GM19240 (cell line): ENCODE measurements around the gene ZBTB32.
"Not testable (repeated sequence)": the region's sequence is repeated elsewhere in the genome, so short reads cannot be mapped to it uniquely, and the experiment has no call there.

Source experiments
- DNase-seq: peaks from one replicate; pipeline ENCODE4 v3.0.0; 2011; ENCODE audit warnings: low spot score; ENCODE audit not compliant: insufficient read length

ZBTB32 gene

DNA sequence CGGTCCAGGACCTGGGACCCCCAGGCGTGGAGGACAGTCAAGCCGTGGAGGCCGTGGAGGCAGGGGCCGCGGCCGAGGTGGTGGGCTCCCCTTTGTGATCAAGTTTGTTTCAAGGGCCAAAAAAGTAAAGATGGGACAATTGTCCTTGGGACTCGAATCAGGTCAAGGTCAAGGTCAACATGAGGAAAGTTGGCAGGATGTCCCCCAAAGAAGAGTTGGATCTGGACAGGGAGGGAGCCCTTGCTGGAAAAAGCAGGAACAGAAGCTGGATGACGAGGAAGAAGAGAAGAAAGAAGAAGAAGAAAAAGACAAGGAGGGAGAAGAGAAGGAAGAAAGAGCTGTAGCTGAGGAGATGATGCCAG is 15.8 kb downstream of the ZBTB32 start:
- DNase-seq = no peak

DNA sequence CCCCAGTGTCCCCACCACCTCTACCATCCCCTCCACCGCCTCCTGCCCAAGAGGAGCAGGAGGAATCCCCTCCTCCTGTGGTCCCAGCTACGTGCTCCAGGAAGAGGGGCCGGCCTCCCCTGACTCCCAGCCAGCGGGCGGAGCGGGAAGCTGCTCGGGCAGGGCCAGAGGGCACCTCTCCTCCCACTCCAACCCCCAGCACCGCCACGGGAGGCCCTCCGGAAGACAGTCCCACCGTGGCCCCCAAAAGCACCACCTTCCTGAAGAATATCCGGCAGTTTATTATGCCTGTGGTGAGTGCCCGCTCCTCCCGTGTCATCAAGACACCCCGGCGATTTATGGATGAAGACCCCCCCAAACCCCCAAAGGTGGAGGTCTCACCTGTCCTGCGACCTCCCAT is 16.3 kb downstream of the ZBTB32 start:
- no peak for DNase-seq

DNA sequence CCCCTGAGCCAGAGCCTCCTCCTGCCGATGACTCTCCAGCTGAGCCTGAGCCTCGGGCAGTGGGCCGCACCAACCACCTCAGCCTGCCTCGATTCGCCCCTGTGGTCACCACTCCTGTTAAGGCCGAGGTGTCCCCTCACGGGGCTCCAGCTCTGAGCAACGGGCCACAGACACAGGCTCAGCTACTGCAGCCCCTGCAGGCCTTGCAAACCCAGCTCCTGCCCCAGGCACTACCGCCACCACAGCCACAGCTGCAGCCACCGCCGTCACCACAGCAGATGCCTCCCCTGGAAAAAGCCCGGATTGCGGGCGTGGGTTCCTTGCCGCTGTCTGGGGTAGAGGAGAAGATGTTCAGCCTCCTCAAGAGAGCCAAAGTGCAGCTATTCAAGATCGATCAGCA is 17.0 kb downstream of the ZBTB32 start:
- DNase-seq = no peak

DNA sequence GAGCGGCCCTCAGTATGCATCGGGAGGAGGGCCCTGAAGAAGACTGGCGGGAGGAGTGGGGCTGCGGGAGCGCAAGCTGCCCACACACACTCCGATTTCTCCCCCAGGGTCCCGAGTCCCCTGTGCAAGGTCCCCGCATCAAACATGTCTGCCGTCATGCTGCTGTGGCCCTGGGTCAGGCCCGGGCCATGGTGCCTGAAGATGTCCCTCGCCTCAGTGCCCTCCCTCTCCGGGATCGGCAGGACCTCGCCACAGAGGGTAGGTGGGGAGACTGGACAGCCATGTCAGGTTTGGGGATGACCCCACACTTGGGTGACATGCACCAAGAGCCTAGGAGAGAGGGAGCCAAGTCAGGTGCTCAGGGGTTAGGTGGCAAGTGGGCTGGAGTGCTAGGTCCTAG is 18.1 kb downstream of the ZBTB32 start:
- no peak for DNase-seq

DNA sequence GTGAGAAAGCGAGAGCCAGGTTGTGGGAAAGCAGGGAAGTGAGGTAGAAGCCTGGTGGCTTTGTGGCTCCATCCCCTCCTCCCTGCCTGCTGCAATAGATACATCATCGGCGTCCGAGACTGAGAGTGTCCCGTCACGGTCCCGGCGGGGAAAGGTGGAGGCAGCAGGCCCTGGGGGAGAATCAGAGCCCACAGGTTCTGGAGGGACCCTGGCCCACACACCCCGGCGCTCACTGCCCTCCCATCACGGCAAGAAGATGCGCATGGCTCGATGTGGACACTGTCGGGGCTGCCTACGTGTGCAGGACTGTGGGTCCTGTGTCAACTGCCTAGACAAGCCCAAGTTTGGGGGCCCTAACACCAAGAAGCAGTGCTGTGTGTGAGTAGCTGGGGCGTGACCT is 18.5 kb downstream of the ZBTB32 start:
- no peak for DNase-seq

DNA sequence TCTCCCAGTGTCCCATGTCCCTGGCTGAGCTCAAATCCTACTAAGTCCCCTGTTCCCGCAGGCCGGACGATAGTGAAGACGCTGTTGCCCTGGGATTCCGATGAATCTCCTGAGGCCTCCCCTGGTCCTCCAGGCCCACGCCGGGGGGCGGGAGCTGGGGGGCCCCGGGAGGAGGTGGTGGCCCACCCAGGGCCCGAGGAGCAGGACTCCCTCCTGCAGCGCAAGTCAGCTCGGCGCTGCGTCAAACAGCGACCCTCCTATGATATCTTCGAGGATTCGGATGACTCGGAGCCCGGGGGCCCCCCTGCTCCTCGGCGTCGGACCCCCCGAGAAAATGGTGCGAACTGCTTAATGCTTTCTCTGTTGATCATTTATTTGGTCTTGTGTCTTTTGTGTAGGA is 19.3 kb downstream of the ZBTB32 start:
- DNase-seq = no peak

DNA sequence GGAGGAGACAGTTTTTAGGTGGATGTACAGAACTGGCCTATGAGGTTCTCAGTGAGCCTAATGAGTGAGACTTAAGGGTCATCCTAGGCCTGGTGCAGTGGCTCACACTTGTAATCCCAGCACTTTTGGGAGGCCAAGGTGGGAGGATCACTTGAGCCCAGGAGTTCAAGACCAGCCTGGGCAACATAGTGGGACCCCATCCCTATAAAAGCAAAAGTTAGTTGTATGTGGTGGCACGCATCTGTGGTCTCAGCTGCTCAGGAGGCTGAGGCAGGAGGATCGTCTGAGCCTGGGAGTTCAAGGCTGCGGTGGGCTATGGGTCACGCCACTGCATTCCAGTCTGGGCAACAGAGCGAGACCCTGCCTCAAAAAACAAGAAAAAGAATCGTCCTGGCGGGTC is 19.8 kb downstream of the ZBTB32 start:
- DNase-seq = not testable (repeated sequence)

DNA sequence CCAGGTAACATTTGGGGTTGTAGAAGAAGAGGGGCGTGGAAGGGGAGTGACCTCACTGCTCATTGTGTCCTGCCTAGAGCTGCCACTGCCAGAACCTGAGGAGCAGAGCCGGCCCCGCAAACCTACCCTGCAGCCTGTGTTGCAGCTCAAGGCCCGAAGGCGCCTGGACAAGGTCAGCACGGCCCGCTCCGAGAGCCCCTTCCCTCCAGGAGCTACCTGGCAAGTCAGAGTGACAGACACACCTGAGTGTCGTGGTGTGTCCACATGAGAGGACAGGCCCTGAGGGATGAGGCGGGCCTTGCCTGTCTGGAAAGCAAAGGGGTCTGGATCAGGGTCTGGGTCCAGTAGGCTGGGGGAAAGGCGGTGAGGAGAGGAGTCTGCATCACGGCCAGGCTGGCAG is 20.2 kb downstream of the ZBTB32 start:
- DNase-seq = no peak

DNA sequence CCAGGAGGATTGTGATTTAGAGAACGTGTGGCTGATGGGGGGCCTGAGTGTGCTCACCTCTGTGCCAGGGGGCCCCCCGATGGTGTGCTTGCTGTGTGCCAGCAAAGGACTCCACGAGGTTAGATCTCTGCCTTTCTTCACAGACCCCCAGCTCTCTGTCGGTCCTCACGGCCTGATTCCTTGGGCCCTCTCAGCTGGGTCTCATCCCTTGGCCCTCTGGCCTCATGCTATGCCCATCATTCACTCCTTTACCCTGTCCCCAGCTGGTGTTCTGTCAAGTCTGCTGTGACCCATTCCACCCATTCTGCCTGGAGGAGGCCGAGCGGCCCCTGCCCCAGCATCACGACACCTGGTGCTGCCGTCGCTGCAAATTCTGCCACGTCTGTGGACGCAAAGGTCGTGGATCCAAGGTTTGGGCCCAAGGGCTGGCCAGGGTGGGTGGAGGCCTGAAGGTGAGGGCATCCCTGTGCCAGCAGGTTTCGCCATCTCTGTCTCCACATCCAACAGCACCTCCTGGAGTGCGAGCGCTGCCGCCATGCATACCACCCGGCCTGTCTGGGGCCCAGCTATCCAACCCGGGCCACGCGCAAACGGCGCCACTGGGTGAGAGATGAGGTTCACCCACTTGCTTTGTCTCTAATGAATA is 21.0 kb downstream of the ZBTB32 start:
- no peak for DNase-seq

DNA sequence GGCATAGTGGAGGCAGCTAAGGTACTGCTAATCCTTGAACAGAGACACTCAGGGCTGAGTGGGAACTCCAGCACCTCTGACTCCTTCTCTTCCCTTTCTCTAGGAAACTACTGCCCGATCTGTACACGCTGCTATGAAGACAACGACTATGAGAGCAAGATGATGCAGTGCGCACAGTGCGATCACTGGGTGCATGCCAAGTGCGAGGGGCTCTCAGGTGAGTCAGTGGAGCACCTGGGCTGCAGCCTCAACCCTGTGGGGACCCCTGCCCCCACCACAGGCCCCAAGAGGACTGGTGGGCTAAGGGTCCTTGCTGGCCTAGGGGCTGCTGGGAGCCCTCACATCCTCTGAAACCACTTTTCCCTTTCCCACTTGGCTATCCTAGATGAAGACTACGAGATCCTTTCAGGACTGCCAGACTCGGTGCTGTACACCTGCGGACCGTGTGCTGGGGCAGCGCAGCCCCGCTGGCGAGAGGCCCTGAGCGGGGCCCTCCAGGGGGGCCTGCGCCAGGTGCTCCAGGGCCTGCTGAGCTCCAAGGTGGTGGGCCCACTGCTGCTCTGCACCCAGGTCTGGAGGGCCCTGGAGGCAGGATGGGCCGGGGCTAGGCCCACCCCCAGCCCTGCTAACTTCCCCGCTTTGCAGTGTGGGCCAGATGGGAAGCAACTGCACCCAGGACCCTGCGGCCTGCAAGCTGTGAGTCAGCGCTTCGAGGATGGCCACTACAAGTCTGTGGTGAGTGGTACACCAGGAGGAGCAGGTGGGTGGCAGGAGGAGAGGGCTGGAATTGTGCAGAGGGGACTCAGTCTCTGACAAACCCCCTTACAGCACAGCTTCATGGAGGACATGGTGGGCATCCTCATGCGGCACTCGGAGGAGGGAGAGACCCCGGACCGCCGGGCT is 22.9 kb downstream of the ZBTB32 start:
- no peak for DNase-seq

DNA sequence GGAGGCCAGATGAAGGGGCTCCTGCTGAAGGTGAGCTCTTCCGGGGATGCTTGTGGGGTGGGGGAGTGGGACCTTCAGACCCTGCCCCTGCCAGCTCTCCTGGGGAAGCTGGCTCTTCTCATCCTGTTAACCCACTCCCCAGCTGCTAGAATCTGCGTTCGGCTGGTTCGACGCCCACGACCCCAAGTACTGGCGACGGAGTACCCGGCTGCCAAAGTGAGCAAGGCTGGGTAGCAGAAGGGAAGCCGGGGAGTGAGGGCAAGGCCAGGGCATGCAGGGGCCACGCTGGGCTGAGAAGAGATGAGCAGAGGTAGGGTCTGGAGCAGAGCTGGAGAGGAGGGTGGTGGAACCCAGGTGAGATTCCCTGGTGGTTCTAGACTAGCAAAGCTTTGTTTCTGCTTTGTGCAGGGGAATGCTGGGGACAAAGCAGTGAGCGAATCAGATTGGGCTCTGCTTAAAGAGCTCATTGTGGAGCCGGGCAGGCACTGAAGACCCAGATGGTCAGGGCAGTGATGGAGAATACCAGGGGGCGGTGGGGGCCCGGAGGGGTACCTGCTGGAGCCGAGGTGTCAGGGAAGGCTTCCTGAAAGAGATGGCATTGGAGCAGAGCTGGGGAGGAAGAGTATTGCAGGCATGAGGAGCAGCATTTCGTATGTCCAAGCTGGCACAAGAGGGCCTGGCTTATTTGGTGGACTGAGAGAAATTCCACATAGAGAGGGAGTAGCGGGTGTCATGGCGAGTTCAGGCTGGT is 23.8 kb downstream of the ZBTB32 start:
- DNase-seq = no peak

DNA sequence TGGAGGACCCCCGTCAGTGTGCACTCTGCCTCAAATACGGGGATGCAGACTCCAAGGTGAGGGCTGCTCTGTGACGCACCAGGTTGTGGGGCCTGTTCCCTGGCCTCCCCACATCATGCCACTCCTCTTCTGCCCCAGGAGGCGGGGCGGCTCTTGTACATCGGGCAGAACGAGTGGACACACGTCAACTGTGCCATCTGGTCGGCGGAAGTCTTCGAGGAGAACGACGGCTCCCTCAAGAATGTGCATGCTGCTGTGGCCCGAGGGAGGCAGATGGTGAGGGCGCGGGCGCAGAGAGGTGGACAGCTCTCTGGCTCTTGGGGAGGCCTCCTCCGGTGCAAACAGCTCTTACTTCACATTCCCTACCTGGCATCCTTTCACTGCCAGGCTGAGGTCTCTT is 24.7 kb downstream of the ZBTB32 start:
- DNase-seq = no peak

DNA sequence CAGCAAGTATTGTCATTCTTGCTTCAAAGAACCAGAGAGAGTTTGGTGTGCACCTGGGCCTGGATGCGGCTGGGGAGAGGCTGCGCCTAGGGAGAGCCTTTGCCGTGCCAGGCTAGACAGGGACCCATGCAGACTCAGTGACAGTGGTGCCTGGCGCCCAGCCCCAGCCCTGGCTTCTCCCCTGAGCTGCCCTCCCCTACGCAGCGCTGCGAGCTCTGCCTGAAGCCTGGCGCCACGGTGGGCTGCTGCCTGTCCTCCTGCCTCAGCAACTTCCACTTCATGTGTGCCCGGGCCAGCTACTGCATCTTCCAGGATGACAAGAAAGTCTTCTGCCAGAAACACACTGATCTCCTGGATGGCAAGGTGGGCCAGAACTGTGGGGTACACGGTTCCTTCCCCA is 25.4 kb downstream of the ZBTB32 start:
- no peak for DNase-seq

DNA sequence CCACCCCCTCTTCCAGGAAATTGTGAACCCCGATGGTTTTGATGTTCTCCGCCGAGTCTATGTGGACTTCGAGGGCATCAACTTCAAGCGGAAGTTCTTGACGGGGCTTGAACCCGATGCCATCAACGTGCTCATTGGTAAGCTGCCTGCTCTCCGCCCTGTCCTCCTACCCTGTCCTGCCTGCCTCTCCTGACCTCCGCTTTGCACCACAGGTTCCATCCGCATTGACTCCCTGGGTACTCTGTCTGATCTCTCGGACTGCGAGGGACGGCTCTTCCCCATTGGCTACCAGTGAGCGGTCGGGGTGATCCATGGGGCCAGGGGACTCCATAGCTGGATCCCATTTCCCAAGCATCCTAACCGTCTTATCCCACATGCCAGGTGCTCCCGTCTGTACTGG is 26.0 kb downstream of the ZBTB32 start:
- DNase-seq = no peak

DNA sequence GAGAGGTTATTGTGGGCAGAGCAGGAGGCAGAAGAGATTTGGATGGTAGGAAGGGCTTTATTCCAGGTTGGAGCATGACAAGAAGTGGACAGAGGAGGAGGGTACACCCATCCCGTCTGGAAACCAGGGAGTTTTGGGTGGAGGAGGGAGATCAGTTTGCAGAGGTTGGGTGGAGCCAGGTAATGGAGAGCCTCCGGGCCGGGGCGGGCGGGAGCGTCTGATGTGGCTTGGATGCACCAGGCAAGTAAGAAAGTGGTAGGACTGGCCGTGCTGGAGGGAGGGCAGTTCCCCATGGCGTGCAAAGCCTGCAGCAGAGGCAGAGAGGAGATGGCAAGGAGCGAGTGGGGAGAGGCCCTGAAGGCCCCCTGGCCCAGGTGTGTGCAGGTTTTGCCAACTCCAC is 27.0 kb downstream of the ZBTB32 start:
- DNase-seq = no peak

DNA sequence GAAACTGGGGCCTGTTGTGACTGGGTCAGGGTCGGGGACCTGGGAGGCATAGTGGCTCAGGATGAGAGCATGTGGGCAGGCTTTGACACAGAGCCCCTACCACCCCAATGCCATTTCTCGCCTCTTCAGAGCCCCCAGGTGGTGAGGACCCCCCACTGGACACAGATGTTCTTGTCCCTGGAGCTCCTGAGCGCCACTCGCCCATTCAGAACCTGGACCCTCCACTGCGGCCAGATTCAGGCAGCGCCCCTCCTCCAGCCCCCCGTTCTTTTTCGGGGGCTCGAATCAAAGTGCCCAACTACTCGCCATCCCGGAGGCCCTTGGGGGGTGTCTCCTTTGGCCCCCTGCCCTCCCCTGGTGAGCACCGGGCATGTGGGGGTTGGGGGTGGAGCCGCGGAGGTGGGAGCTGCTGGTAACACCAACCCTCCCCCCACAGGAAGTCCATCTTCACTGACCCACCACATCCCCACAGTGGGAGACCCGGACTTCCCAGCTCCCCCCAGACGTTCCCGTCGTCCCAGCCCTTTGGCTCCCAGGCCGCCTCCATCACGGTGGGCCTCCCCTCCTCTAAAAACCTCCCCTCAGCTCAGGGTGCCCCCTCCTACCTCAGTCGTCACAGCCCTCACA is 27.5 kb downstream of the ZBTB32 start:
- no peak for DNase-seq

DNA sequence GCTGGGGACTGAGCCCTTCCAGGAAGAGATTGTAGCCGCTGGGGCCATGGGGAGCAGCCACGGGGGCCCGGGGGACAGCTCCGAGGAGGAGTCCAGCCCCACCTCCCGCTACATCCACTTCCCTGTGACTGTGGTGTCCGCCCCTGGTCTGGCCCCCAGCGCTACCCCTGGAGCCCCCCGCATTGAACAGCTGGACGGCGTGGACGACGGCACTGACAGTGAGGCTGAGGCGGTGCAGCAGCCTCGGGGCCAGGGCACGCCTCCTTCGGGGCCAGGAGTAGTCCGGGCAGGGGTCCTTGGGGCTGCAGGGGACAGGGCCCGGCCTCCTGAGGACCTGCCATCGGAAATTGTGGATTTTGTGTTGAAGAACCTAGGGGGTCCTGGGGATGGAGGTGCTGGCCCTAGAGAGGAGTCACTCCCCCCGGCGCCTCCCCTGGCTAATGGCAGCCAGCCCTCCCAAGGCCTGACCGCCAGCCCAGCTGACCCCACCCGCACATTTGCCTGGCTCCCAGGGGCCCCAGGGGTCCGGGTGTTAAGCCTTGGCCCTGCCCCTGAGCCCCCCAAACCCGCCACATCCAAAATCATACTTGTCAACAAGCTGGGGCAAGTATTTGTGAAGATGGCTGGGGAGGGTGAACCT is 28.3 kb downstream of the ZBTB32 start:
- no peak for DNase-seq

DNA sequence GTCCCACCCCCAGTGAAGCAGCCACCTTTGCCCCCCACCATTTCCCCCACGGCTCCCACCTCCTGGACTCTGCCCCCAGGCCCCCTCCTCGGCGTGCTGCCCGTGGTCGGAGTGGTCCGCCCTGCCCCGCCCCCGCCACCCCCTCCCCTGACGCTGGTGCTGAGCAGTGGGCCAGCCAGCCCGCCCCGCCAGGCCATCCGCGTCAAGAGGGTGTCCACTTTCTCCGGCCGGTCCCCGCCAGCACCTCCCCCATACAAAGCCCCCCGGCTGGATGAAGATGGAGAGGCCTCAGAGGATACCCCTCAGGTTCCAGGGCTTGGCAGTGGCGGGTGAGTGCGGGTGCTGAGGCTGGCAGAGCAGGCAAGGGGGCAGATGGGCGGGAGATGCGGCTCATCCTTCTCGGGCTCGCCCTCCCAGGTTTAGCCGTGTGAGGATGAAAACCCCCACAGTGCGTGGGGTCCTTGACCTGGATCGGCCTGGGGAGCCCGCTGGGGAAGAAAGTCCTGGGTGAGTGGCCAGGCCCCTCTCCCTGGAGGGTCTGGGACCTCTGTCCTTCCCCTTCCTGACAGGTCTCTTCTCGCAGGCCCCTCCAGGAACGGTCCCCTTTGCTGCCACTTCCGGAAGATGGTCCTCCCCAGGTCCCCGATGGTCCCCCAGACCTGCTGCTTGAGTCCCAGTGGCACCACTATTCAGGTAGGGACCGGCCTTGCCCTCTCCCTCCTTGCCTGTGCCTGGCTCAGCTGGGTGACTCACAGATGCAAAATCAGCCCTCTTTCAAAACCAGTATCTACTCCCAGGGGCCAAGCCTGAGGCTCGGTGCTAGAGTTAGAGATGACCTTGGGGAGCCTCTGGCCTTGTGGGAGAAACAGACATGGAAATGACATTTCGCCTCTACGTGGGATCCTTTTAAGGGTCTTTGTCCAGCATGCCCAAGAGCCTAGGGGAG is 29.1 kb downstream of the ZBTB32 start:
- DNase-seq = no peak

DNA sequence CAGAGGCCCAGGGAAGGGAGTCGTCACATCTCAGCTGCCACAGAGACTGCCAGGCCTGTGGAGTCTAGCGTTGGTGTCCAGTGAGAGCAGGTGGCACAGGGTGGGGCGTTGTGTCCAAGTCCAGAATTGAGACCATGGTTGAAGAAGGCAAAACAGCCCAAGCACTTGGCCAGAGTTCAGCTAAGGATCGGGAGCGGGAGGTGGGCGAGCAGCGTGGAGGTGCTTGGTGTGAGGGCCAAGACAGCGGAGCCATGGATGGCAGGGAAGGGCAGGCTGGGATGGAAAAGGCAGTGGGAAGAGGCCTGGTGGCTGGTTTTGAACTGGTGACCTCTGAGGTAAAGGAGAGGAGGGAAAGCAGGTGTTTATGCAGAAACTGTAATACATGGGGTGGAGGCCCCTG is 29.9 kb downstream of the ZBTB32 start:
- no peak for DNase-seq

DNA sequence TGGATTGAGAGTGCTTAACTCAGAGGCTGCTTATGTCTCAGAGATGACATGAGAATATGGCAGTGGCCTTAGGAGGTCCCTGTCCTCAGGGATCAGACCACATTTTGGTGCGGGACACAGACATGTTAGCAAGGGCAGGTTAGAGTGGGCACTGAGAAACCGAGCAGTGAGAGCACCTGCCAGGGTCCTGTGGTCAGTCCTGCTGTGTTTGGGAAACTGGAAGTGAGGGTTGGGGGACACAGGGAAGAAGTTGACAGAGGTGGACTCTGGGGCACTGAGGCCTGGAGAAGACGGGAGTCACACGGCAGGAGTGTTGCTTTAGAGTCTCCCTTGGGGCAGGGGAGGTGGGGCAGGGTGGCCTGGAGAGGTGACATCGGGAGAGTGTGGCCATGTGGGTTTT is 30.5 kb downstream of the ZBTB32 start:
- no peak for DNase-seq
